GM18498 (cell line): ENCODE results near the gene LRRC75B.
"Not testable (repeated sequence)": the region's sequence is repeated elsewhere in the genome, so short reads cannot be mapped to it uniquely, and the experiment has no call there.

ENCODE experiments used
- ATAC-seq: cut with Tn5 transposase; IDR thresholded peaks from one replicate; pipeline ENCODE4 v1.9.1; 2021; ENCODE audit warnings: mild to moderate bottlenecking, moderate library complexity; ENCODE audit not compliant: unreplicated experiment

LRRC75B gene

DNA sequence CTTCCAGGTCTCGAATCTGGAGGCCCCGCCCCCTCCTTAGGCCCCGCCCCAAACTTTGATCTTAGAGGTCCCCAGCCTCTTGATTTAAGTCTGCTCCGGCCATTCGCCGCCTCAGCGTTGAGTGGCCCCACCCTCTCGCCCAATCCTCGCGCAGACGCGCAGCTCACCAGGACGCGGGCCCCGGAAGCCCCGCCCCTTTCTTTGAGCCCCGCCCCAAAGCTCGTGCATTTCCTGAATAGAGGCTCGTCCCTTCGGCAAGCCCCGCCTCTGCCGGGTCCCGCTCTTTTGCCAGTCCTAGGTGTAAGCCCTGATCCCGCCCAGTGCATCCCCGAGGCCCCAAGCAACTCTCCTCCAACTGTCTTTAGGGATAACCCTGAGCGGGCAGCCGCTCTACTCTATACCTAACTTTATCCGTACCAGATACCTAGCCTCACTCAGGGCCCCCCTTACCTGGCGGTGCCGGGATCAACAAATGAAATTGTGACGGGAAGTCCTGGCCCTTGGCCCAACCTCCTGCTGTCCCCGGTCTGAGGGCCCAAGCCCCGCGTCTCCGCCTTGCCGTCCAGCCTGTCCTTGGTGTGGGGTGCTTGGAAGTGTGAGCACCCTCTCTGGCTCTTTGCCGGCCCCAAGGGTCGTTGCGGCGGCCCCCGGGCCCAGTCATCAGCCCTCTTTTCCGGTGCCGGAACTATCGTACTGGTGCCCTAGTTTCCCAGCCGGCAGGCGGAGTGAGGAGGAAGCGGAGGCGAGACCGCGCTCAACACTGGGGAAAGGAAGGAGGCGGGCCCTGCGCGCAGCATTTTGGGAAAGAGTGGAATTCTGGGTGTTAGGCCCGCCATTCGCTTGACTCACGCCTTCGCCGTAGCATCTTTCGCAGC lies 37.5 kb downstream of the LRRC75B start, which contains the start of gene SNRPD3:
Gene SNRPD3 (plus strand): TSS at position 835 of the 875 bp plus-strand sequence. CDS start 1,676 bp downstream, outside the sequence.
- ATAC-seq = peak; percentile 81

DNA sequence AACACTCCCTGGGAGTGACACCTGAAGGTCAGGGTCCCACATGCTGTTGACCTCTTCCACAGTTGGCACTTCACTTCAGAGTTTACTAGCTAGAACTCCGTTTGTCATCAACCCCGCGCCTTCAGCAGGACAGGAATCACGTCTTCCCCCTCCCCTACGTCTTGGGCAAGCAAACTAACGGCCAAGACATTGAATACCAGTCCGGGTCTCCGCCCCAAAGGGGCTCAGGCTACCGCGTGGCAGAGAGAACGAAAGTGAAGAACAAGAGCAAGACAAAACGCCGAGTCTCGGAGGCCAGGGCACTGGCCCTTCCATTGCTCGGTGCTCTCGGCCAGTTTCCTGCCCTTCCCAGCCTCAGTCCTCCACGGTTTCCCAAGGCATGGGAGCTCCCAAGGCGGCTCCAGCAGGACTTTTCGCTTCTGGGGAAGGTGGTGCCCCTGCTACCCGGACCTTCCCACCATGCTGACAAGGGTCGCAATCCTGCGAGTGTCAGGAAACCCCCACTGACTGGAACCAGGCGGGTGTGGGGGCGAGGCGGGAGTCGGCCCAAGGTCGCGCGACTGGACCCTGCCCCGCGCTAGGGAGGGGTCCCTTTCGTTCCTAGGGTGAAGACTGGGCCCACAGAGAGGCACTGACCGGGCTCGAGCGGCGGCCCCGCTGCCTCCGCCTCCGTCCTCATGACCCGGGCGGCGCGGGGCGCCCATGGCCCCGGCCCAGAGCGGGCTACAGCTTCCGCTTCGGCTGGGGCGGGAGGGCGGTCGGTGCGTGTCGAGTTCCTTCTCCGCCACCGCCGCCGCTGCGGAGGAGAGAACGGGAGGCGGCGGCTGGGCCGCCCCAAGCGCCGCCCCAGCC lies 38.3 kb downstream of the LRRC75B start, which contains the start of gene GUCD1:
Gene GUCD1 (minus strand): TSS at position 826 of the 852 bp plus-strand sequence. CDS start 147 bp downstream, at position 679.
- ATAC-seq = peak; percentile 1

DNA sequence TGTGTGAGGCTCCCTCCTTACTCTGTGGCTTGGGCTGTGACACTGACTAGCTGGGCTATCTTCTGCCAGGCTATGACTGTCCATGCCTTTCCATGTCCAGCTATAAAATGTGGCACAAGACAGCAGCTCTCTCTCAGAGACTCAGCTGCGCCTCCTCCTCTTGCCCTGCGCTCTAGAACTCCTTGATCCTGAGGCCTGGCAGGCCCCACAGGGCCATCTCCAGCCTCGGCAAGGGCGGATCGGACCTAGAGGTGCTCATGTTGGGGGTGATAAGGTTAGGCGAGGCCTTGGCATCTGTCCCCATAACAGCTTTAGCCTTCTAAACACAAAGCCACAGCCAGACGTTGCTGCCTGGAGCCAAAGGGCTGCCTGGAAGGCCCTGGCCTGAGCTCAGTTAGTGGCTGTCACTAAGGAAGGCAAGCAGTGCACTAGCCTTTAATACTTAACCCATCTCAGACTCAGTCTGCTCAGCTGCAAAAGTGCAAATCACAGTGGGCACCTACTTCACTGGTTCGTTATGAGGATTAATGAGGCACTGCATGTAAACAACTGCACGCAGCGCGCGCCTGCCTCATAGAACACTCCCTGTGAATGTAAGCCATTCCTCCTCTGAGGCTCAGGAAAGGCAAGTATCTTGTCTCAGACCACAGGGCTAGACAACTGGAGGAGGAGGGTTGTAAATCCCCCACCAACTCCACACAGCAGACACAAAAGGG lies 39.1 kb downstream of the LRRC75B start:
- no peak for ATAC-seq

DNA sequence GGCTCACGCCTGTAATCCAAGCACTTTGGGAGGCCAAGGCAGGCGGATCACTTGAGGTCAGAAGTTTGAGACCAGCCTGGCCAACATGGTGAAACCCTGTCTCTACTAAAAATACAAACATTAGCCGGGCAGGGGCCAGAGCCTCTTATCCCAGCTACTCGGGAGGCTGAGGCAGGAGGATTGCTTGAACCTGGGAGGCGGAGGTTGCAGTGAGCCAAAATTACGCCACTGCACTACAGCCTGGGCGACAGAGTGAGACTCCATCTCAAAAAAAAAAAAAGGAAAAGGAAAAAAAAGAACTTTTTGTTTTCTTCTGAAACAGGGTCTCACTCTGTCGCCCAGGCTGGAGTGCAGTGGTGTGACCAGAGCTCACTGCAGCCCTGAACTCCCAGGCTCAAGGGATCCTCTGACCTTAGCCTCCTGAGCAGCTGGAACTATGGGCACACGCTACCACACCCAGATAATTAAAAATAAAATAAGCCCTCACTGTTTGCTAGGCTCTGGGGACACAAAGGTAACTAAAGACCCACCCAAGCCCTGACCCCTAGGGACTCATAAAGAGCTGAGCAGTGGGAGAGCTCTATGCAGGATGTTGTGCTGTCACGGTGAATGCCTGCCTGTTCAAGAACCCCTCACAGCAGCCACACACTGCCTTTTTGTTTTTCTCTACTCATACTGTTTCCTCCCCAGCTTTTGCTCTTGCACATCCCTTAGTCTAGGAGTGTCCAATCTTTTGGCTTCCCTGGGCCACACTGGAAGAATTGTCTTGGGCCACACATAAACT lies 40.2 kb downstream of the LRRC75B start:
- not testable (repeated sequence) for ATAC-seq

DNA sequence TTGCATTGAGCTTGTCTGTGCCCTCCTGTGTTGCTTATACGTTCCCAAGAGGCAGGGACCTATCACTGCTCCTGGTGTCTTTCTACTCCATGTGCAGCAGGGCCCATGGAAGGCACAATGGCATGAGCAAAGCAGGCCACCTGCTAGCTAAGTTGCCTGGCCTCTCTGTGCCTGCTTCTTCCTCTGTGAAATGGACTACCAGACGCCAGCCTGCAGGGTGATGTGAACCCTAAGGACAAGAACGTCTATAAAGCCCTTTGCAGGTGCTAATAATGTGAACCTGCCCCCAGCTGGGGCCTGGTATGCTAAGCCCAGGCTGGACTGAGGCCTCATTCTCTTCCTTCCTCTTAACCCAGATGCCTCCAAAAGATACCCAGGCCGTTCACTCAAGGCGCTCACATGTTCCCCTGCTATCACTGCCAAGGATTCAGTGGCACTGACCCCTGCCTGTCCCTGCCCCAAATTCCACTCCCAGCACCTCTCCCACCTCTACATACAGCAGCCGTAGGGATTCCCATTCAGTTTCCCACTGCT lies 41.9 kb downstream of the LRRC75B start:
- no peak for ATAC-seq

DNA sequence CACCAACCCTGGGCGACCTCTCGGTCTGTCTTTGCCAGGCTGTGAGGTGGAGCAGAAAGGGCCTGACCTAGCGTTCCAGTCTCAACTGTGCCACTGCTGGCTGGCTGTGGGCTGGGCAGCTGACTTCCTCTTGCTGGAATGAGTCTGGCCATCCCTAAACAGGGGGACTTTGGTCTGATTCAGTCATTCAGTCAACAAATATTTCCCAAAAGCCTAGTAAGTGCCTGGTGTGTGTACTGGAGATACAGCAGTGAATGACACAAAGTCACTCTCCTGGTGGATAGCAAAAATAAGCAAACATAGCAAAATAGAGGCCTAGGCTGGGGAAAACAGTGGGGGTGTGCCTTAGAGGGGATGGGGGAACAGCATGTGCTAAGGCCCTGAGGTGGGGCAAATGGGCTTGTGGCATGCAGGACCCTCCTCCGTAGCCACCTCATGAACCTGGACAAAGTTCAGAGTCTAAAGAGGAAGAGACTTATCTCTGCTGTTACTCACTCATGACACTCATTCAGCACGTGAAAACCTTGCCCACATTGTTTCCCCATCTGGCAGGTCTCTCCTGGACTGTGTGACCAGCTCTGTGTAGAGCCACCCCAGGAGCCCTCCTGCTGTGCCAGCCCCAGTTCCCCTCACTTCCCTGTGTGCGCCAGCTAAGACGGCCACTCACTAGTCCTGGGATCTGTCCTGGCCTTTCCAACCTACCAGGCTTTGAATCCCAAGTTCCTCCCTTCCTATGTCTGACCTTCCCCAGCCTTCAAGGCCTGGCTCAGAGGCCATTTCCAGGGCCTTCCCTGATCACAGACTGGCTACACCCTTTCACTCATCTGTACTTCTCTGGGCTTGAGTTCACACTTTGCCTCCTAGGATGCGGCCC lies 42.6 kb downstream of the LRRC75B start:
- no peak for ATAC-seq

DNA sequence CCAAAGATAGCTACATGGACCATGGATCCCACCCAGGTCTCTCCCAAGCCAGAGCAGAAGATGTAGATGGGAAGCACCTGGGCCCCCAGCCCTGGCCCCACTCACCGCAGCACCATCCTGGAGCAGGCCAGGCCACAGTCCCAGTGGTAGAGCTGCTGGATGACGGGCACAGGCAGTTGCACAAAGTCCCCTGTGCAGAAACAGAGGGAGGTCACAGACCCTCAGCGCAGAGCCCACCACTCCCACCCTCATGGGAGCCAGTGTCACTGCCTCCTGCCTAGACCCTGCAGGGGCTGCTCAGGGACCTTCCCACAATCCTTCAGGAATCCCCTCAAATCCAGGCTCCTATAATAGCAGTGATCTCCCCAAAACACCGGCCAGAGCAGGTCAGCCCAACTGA lies 44.1 kb downstream of the LRRC75B start:
- ATAC-seq = no peak

DNA sequence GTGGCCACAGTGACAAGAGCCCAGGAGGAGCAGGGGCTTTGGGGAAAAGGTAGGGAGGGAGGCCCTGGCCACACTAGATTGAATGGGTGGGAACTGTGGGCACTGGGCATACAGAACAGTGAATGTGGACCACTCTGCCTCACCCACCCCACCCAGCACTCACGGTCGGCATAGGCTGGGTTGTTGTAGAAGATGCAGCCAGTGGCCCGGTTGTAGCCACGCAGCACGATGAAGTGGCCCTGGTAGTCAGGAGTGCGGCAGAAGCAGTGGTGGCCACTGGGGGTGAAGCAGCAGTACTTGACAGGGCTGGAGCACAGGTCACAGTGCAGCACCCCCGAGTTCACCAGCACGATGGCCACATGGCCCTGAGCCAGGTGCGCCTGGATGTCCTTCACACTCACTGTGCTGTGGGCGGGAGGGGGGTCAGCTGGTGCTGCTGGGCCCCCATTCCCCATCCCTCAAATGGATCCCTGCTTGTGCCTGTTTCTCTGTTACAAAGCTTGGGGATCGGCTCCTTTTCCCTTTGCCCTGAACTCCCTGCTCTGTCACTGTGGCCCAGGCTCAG lies 49.1 kb downstream of the LRRC75B start:
- ATAC-seq = no peak

DNA sequence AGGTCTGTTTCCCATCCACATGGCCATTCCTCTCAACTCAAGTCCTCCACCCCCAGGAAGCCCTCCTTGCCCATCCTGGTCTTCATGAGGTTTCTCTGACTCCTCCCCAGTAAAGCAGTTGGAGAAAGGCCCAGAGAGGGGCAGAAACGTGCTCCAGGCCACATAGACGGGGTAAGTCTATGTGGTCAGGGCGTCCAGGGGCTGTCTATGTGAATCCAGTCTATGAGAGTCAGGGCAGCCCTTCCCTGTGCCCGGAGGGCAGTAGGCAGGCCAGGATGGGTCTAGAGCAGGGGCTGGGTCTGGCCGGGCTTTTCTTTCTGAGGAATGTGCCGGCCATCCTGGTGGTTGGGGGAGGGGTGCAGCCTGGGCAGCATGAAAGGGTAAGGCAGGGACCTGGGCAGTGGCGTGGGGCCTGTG lies 49.7 kb downstream of the LRRC75B start:
- ATAC-seq = no peak

DNA sequence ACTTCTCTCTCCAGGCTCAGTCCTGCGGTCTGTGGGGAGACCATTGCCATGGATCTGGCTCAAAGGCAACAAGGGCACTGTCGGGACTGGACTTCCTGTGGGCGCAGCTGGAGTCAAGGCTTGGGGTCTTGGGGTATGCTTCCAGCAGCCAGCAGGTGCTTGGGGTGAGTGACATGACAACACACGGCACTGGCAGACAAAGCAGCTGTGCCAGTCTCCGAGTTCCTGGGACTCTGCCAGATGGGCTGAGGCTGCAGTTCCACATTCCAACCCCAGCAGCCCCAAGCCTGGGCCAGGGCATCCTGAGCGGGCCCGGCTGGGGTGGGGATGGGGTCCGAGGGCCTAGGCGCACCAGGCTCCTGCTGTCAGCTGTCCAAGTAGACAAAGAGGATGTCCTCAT lies 50.2 kb downstream of the LRRC75B start:
- ATAC-seq = no peak

DNA sequence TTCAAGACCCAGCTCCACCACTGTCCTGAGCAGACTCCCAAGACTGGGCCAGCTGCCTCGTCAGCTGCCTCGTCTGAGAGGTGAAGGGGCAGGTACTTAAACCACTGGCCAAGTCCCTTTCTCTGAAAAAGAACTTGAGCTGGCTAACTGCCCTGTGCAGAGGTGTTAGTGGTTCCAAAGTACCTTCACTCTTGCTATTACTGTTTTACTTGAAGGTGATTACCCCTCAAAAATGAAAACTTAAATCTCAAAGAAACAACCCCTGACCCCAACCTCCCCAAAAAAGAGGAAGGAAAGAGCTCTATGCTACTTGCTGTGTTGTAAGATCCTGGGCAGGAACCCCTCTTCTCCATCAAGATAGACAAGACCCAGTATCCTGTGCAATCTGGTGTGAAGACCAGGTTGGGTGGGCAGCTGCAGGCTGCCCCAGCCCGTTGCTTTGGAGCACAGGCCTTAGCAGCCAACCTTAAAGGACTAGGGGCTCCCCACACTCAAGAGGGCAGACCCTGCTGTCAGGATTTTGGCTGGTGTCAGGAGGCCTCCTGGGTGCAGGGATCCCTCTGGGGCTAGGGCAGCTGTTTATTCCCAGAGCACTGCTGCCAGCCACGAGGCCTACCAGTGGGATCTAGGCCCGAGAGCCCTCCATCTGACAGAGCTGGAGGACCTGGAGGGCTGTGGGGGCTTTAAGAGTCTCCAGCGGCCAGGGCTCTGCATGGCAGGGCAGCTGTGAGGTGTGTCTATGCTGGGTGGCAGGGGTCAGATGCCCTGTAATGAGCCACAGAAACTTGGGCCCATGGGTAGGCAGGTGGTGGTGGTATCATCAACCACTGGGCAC lies 51.0 kb downstream of the LRRC75B start:
- no peak for ATAC-seq

DNA sequence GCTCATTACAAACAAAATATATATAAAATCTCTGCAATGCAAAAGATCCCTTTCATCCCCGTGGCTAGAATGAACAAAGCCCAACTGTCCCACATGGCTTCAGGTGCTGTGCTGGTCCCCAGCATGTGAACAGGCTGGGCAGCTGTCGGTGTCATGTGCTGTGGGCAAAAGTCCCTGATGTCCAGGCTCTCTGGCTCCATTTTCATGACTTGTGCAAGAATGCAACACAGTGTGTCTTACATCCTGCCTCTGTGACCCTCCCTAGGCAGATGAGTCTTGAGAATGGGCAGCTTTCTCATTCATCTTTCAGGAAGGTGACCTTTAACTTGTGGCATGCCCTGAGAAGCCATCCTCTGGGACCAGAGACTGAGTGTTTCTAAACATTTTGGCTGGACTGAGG lies 52.4 kb downstream of the LRRC75B start:
- ATAC-seq = no peak

DNA sequence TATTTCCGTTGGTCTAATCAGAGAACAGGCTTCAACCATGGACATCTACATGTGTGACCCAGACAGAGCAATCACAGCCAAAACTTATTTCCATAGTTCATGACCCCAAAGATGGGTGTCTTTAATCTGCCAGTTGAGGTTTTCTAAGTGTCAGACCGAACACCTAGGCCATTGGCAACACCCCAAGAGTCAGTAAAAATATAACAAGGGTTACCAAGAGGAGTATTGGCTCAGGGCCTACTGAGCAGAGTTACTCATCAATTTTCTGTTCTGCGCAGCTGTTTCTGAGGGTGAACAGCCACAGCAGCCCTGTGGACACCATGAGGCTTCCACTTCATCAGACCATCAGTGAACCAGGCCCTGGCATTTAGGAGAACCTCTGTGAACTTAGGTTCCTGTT lies 56.8 kb downstream of the LRRC75B start:
- no peak for ATAC-seq
